H9 (cell line): ENCODE results near the gene PDLIM3. TPM values are rescaled to one million over a fixed set of nuclear protein-coding genes. Genes with fewer than 3 reads are reported as not detected.

ENCODE experiments used
- DNase-seq: peaks from one replicate; pipeline ENCODE4 v3.0.0-alpha.2; 2017
- H2AFZ ChIP-seq: one replicate; pipeline ENCODE4 v1.6.1; 2013; ENCODE audit warnings: mild to moderate bottlenecking, low read length, control low read depth, moderate library complexity
- H2AK5ac ChIP-seq: 2 replicates; pipeline ENCODE4 v1.6.1; 2013; ENCODE audit warnings: low read length, control low read depth, mixed read lengths; ENCODE audit not compliant: insufficient read length
- H2BK120ac ChIP-seq: one replicate; pipeline ENCODE4 v1.6.1; 2013; ENCODE audit warnings: low read depth, mild to moderate bottlenecking, low read length, control low read depth, inconsistent platforms; ENCODE audit not compliant: poor library complexity, severe bottlenecking
- H2BK12ac ChIP-seq: 2 replicates; pipeline ENCODE4 v1.6.1; 2013; ENCODE audit warnings: low read length, control low read depth, mixed read lengths, low read depth; ENCODE audit not compliant: insufficient read length
- H2BK15ac ChIP-seq: 2 replicates; pipeline ENCODE4 v1.6.1; 2013; ENCODE audit warnings: low read depth, low read length, control low read depth
- H2BK20ac ChIP-seq: one replicate; pipeline ENCODE4 v1.6.1; 2013; ENCODE audit warnings: low read depth, mild to moderate bottlenecking, low read length, control low read depth, inconsistent platforms; ENCODE audit not compliant: poor library complexity, severe bottlenecking
- H2BK5ac ChIP-seq: 2 replicates; pipeline ENCODE4 v1.6.1; 2013; ENCODE audit warnings: low read length, control low read depth, mixed read lengths; ENCODE audit not compliant: insufficient read length
- H3K14ac ChIP-seq: 2 replicates; pipeline ENCODE4 v1.6.1; 2013; ENCODE audit warnings: low read length, control low read depth; ENCODE audit not compliant: insufficient read depth
- H3K18ac ChIP-seq: 2 replicates; pipeline ENCODE4 v1.6.1; 2013; ENCODE audit warnings: low read depth, mild to moderate bottlenecking, mixed read lengths, low read length, control low read depth; ENCODE audit not compliant: insufficient read length
- H3K23ac ChIP-seq: 2 replicates; pipeline ENCODE4 v1.6.1; 2013; ENCODE audit warnings: low read length, control low read depth, mixed read lengths, low read depth; ENCODE audit not compliant: insufficient read length
- H3K23me2 ChIP-seq: 2 replicates; pipeline ENCODE4 v1.6.1; 2013; ENCODE audit warnings: low read depth, mild to moderate bottlenecking, mixed read lengths, low read length, control low read depth; ENCODE audit not compliant: insufficient read length, poor library complexity, severe bottlenecking
- H3K27ac ChIP-seq: 2 replicates; pipeline ENCODE4 v1.5.1; 2013; ENCODE audit warnings: low read length, control low read depth, mixed read lengths, low read depth; ENCODE audit not compliant: insufficient read length
- H3K27me3 ChIP-seq: 2 replicates; pipeline ENCODE4 v1.6.1; 2013; ENCODE audit warnings: low read length, control low read depth, inconsistent platforms; ENCODE audit not compliant: insufficient read depth
- H3K4ac ChIP-seq: 2 replicates; pipeline ENCODE4 v1.6.1; 2013; ENCODE audit warnings: low read depth, mild to moderate bottlenecking, control low read depth, inconsistent platforms, low read length, moderate library complexity
- H3K4me1 ChIP-seq: 2 replicates; pipeline ENCODE4 v1.6.1; 2013; ENCODE audit warnings: low read length, control low read depth, inconsistent platforms; ENCODE audit not compliant: insufficient read depth
- H3K4me2 ChIP-seq: 2 replicates; pipeline ENCODE4 v1.6.1; 2013; ENCODE audit warnings: low read length, control low read depth, mixed read lengths; ENCODE audit not compliant: insufficient read length, insufficient read depth
- H3K56ac ChIP-seq: 2 replicates; pipeline ENCODE4 v1.6.1; 2013; ENCODE audit warnings: low read depth, mild to moderate bottlenecking, mixed read lengths, low read length, control low read depth; ENCODE audit not compliant: insufficient read length
- H3K79me1 ChIP-seq: 2 replicates; pipeline ENCODE4 v1.6.1; 2013; ENCODE audit warnings: low read depth, mild to moderate bottlenecking, moderate library complexity, low read length, control low read depth, inconsistent platforms; ENCODE audit not compliant: insufficient read depth, poor library complexity, severe bottlenecking
- H3K79me2 ChIP-seq: 2 replicates; pipeline ENCODE4 v1.6.1; 2013; ENCODE audit warnings: low read length, control low read depth, inconsistent platforms; ENCODE audit not compliant: insufficient read depth
- H3K9ac ChIP-seq: 2 replicates; pipeline ENCODE4 v1.6.1; 2013; ENCODE audit warnings: low read length, control low read depth, mixed read lengths; ENCODE audit not compliant: insufficient read length; ENCODE audit errors: extremely low read depth
- H3K9me3 ChIP-seq: one replicate; pipeline ENCODE4 v1.6.1; 2013; ENCODE audit warnings: low read depth, low read length, inconsistent platforms; ENCODE audit not compliant: control insufficient read depth
- H3T11ph ChIP-seq: one replicate; pipeline ENCODE4 v1.6.1; 2013; ENCODE audit warnings: mild to moderate bottlenecking, low read length, control low read depth, inconsistent platforms
- H4K20me1 ChIP-seq: one replicate; pipeline ENCODE4 v1.6.1; 2013; ENCODE audit not compliant: control insufficient read depth, insufficient read length, insufficient read depth
- H4K5ac ChIP-seq: 2 replicates; pipeline ENCODE4 v1.6.1; 2013; ENCODE audit warnings: low read depth, mild to moderate bottlenecking, mixed read lengths, low read length, control low read depth; ENCODE audit not compliant: insufficient read length
- H4K8ac ChIP-seq: replicated peaks from 2 replicates; pipeline ENCODE4 v1.6.1; 2013; ENCODE audit warnings: low read length, control low read depth, mixed read lengths, low read depth; ENCODE audit not compliant: insufficient read length
- H4K91ac ChIP-seq: 2 replicates; pipeline ENCODE4 v1.6.1; 2013; ENCODE audit warnings: low read depth, mild to moderate bottlenecking, moderate library complexity, mixed read lengths, low read length, control low read depth; ENCODE audit not compliant: insufficient read length
- H3K27ac Mint-ChIP-seq, 3 experiments: 2 replicates in 2 of 3; 3 replicates in 1 of 3; pipeline ENCODE4 v1.8.0; 2020 to 2021; ENCODE audit warnings: mixed read lengths in 3 of 3, mild to moderate bottlenecking in 1 of 3, moderate library complexity in 1 of 3
- H3K27me3 Mint-ChIP-seq: 2 replicates; pipeline ENCODE4 v1.8.0; 2021; ENCODE audit warnings: low read depth, mild to moderate bottlenecking, moderate library complexity, mixed read lengths
- H3K36me3 Mint-ChIP-seq, 3 experiments: 2 replicates in 2 of 3; 3 replicates in 1 of 3; pipeline ENCODE4 v1.8.0; 2020 to 2021; ENCODE audit warnings: low read depth in 3 of 3, mixed read lengths in 3 of 3; ENCODE audit not compliant: insufficient read depth in 1 of 3
- H3K4me1 Mint-ChIP-seq, 2 experiments: 2 replicates each; pipeline ENCODE4 v1.8.0; 2020; ENCODE audit warnings: mixed read lengths in 2 of 2
- H3K4me3 Mint-ChIP-seq, 2 experiments: 2 replicates in 1 of 2; 3 replicates in 1 of 2; pipeline ENCODE4 v1.8.0; 2020 to 2021; ENCODE audit warnings: mild to moderate bottlenecking in 2 of 2, mixed read lengths in 2 of 2, moderate library complexity in 1 of 2
- H3K9me3 Mint-ChIP-seq, 2 experiments: 2 replicates in 1 of 2; 3 replicates in 1 of 2; pipeline ENCODE4 v1.8.0; 2020; ENCODE audit warnings: mild to moderate bottlenecking in 2 of 2, mixed read lengths in 2 of 2, moderate library complexity in 1 of 2
- CTCF ChIP-seq: fragments of 200-600 bp; sonication (generic); conservative IDR thresholded peaks from 3 replicates; pipeline ENCODE4 v1.8.0; 2021; ENCODE audit warnings: antibody characterized with exemption, mild to moderate bottlenecking
- WGBS: extraction: QIAGEN DNeasy Blood & Tissue Kit; methylation state at CpG from one replicate; pipeline ENCODE4 v1.1.7; 2013; ENCODE audit warnings: missing lambda C conversion rate, low lambda C conversion rate, mixed read lengths; ENCODE audit not compliant: insufficient read length; ENCODE audit errors: extremely low coverage; 5-methylcytosine and 5-hydroxymethylcytosine counted together
- total RNA-seq: library from RNA; stranded (reverse); gene quantifications from 2 replicates; pipeline ENCODE4 v1.2.1, GENCODE V29; 2021

PDLIM3 gene
- total RNA-seq, 1 experiment from 2014 or later = 12.0 TPM

- no peak overlapping the region for H4K8ac ChIP-seq
- H3K4me1 ChIP-seq = no peaks in the 10 kb centered on the region
- H3T11ph ChIP-seq = no peak overlapping the region
- H4K5ac ChIP-seq = no peak overlapping the region
- H3K9me3 ChIP-seq = no peaks in the 10 kb centered on the region
- H4K20me1 ChIP-seq = no peaks in the 10 kb centered on the region
- no peak overlapping the region for H3K4ac ChIP-seq
- no peak overlapping the region for H3K27ac Mint-ChIP-seq
- H3K9me3 Mint-ChIP-seq = no peaks in the 10 kb centered on the region
- H3K27me3 Mint-ChIP-seq = no peaks in the 10 kb centered on the region
- H2BK15ac ChIP-seq = no peak overlapping the region
- no peaks in the 10 kb centered on the region for H3K79me2 ChIP-seq
- no peak overlapping the region for H2AFZ ChIP-seq
- no peak overlapping the region for H2BK120ac ChIP-seq
- H2BK20ac ChIP-seq = no peak overlapping the region
- no peak for TF ChIP-seq CTCF
- H3K56ac ChIP-seq = no peak overlapping the region
- no peaks in the 10 kb centered on the region for H3K4me1 Mint-ChIP-seq
- no CpG with 5 or more reads among the region's 4 CpGs for WGBS
- no peaks in the 10 kb centered on the region for H3K23me2 ChIP-seq
- H3K79me1 ChIP-seq = no peaks in the 10 kb centered on the region
- H2BK12ac ChIP-seq = no peak overlapping the region
- H3K9ac ChIP-seq = no peak overlapping the region
- no peak overlapping the region for H3K27ac ChIP-seq
- H3K23ac ChIP-seq = no peak overlapping the region
- DNase-seq = no peak
- no peak overlapping the region for H3K14ac ChIP-seq
- no peak overlapping the region for H3K4me2 ChIP-seq
- no peak overlapping the region for H2AK5ac ChIP-seq
- H3K27me3 ChIP-seq = no peaks in the 10 kb centered on the region
- H2BK5ac ChIP-seq = no peak overlapping the region
- no peak overlapping the region for H4K91ac ChIP-seq
- H3K4me3 Mint-ChIP-seq = no peak overlapping the region
- H3K36me3 Mint-ChIP-seq = peaks cover 0 to 9% (median 0%) of the 10 kb centered on the region in 3 experiments; a peak in 1 of 7 replicates
- no peak overlapping the region for H3K18ac ChIP-seq
These were observed 20.1 kb downstream of the PDLIM3 start for GRCh38 chr4:185515248-185515647.
